HG02852 (cell line): ENCODE data around the gene IL34.

Experiments
- ATAC-seq: cut with Tn5 transposase; IDR thresholded peaks from one replicate; pipeline ENCODE4 v1.9.1; 2021; ENCODE audit warnings: mild to moderate bottlenecking, moderate library complexity; ENCODE audit not compliant: unreplicated experiment

Gene IL34

GRCh38 chr16:70700101-70701020 lies 54.0 kb downstream of the IL34 start:
- no peak for ATAC-seq

DNA sequence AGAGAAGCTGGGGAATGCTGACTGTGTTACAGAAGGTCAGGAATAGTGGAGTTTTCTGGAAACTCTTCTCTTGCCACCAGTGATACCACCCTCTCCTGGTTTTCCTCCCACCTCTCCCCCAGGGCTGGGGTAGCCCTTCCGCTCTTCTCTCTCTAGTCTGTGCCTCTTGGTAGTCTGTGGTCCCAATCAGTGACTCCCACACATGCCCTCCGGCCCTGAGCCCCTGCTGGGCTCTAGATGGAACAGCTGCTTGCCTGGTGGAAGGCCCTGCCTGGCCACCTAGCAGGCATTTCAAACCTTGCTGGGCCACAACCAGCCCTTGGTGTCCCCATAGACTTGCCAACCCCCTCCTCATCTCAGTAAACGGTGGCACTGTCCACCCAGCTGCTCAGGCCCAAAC lies 54.7 kb downstream of the IL34 start:
- ATAC-seq = no peak

DNA sequence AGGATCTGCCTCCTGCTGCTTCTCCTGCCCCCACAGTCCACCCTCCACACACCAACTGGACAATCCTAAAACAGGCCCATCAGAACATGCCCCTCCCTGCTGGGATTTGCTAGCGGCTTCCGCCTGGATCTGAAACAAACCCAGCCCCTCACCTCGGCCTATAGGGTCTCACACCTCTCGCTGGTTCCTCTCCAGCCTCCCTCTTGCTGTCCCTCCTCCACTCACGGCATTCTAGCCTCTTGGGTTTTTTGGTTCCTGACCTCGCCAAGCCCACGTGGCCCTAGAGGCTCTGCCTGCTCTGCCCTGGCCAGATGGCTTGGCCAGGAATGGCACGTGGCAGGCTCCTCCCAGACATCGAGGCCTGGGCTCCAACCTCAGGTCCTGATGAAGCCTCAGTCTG lies 55.2 kb downstream of the IL34 start:
- ATAC-seq = no peak

- ATAC-seq = no peak
Measured at GRCh38 chr16:70701998-70702397, 55.6 kb downstream of the IL34 start.

DNA sequence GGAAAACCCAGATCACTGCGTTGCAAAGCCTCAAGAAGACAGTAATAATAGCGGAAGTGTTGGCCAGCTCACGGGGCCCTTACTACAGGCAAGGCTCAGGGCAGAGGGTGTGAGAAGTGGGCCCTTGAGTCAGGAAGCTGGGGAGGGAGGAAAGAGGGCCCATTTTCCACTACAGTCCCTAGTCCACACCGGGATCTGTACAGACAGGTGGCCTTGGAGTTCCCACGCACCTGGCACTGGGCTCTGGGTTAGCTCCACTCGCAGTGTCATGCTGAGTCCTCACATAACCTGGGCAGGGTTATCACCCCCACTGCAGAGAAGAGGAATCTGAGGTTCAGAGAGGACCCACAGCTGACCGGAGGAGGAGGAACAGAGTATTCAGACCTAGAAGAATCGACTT lies 56.3 kb downstream of the IL34 start:
- ATAC-seq = no peak

- no peak for ATAC-seq
Measured at GRCh38 chr16:70703041-70703834, 56.9 kb downstream of the IL34 start.

DNA sequence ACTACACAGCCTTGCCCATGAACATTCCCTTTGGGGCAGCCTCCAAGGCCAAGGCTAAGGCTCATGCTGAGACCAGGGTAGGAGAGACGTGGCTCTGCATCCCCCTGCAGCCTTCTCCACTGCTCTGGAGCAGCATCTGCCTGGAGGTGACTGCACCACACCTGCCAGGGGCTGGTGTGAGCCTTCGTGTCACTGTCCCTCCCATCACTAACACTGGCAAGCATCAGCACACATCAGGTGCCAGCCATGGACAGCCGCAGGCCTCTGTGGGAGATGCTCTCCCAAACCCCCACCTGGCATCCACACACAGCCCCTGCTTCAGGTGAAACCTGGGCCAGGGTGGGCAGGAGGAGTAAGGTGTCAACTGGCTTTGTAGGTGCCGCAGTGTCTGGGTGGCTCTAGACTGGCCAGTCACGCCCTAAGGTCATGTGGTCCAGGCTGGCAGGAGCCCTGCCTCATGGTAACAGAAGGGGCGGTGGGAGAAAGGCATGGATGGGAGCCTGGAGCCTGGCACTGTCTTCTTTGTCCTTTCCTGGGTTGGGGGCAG lies 57.5 kb downstream of the IL34 start:
- ATAC-seq = no peak

- no peak for ATAC-seq
Measured at GRCh38 chr16:70704586-70704985, 58.2 kb downstream of the IL34 start.

DNA sequence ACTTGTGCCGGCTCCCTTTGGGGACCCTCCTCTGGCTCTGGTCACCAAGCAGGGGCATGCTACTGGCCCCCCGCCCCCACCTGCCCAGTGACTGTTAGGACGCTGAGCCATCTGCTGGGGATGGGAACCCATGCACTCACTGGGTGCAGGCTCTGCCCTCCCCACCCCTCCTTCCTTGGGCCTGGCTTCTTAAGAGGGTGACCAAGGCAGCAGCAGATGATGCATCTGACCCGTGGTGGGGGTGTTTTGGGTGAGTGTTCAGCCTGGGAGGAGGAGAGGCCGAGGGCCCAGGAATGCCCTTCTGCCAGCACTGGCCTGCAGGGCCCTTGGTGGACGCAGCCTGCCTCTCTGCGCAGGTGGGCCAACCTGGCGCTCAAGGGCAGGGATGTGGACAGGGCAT lies 58.7 kb downstream of the IL34 start:
- no peak for ATAC-seq

- no peak for ATAC-seq
Measured at GRCh38 chr16:70706948-70707465, 60.6 kb downstream of the IL34 start.

- no peak for ATAC-seq
Measured at GRCh38 chr16:70708366-70709246, 62.2 kb downstream of the IL34 start.

DNA sequence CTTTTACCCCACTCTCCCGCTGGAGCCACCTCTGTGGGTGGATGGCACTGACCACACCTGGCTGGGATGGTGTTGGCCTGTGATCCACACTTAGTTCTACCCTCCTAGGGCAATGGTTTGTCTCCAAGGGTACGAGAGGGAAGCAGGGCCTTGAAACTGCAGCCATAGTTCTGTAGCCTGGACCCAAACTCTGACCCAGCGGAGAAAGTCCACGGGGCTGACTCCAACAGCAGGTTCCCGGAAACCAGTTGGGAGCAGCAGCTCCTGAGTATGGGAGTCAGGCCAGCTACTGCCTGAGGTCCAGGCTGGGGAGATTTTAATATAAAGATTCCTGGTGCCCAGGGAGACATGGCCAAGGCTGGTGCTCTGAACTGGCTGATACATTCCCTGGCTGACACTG lies 63.1 kb downstream of the IL34 start:
- no peak for ATAC-seq

GRCh38 chr16:70709942-70710341 lies 63.6 kb downstream of the IL34 start:
- no peak for ATAC-seq
